Cerebellar nuclear complex (tissue), 1 donor: Measurements from ENCODE around the gene OTUD1.

Source experiments
- DNase-seq, 2 experiments: peaks; one replicate each; lab custom pipeline; 2025; lab: John Stamatoyannopoulos, UW

Gene OTUD1

GRCh38 chr10:23469596-23470237, 30.8 kb downstream of the OTUD1 start:
- no peak for DNase-seq

GRCh38 chr10:23472181-23472580, 33.3 kb downstream of the OTUD1 start:
- DNase-seq = no peak

GRCh38 chr10:23474081-23474480, 35.2 kb downstream of the OTUD1 start:
- no peak for DNase-seq

GRCh38 chr10:23474626-23475025, 35.8 kb downstream of the OTUD1 start:
- no peak for DNase-seq

GRCh38 chr10:23478570-23478969, 39.7 kb downstream of the OTUD1 start:
- no peak for DNase-seq

DNA sequence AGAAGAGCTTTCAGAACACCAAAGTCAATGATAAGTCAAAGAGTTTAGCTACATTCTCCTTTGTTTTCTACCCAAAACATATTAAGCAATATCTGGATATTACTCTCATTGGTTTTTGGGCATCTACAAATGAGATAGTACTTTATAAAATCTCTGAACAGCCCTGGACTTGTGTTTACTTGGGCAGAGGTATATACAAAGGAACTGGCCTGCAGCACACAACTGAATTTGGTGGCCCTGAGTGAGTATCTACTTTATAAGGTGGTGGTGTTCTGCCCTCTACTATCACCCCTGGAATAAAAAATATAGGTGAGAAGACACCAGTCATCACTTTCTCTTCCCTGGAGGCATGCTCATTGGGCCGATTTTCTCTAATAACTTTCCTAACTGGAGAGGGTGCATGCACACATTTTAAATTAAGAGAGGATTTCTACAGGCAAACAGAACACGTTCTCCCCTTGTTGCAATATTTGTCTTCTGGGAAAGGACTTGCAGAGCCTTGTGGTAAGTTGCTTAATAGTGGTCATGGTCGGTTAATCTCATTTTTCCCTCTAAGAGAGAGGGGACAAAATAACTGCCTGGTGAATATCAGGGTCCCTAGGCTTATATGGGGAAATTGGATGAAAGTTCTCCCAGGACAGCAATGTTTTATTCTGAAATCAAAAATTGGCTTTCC, 41.1 kb downstream of the OTUD1 start:
- no peak for DNase-seq

DNA sequence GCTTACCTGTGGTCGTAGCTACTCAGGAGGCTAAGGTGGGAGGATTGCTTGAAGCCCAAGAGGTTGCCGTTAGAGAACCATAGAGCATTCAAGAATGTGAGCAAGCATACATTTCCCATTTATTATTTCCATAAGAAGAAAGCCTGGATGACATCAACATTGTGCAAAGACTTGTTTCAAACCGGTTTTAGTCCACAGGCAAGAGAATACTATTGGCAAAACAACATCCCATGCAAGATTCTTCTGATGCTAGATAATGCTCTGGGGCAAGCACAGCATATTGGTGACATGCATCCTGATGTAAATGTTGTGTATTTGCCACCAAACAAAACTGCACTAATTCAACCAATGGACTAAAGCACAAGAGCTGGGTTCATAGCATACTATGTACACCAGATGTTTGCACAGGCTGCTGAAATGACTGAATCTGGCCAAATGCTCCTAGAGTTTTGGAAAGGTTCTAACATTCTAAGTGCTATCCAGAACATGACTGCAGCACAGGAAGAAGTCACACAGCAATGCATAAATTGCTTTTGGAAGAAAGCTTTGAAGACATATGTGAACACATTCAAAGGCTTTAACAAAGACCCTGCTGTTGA, 42.6 kb downstream of the OTUD1 start:
- DNase-seq = no peak

DNA sequence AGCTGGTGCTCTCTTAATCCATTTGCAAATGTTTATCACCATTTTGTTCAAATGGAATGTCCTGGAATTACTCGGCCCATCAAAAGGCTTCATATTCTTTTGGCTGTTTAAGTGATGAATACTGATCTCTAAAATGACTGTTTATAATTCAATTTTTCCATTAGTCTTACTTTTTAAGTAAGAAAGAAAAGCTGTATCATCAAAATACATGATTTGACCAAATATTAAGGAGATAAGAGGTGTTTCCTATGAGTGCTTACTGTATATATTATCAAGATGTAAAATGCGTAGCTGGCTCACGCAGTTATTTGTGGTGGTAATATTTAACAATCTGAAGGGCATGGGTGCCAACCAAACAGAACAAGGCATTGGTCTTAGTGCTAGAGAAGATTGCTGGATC, 51.2 kb downstream of the OTUD1 start:
- no peak for DNase-seq
